Mucosa of descending colon (tissue), 3 donors: Measurements from ENCODE around the gene LIX1. TPM values are rescaled to one million over a fixed set of nuclear protein-coding genes. Genes with fewer than 3 reads are reported as not detected.
A peak's percentile ranks its signal among the peaks of the same experiment; 100 is the strongest.
"Not testable (repeated sequence)": the region's sequence is repeated elsewhere in the genome, so short reads cannot be mapped to it uniquely, and the experiment has no call there.

Experiments
- ATAC-seq: fragments of 200-7000 bp; cut with Tn5 transposase; one replicate; pipeline ENCODE4 v1.9.1; 2020; ENCODE audit warnings: mild to moderate bottlenecking, moderate library complexity
- DNase-seq, 3 donors: peaks; one replicate each; pipeline ENCODE4 v3.0.0-alpha.2; 2020
- H3K36me3 ChIP-seq: fragments of 200-600 bp; one replicate; pipeline ENCODE4 v1.8.0; 2021; ENCODE audit warnings: low read depth, mild to moderate bottlenecking
- H3K4me1 ChIP-seq: fragments of 200-600 bp; one replicate; pipeline ENCODE4 v1.8.0; 2021; ENCODE audit warnings: low read depth, mild to moderate bottlenecking
- H3K4me3 ChIP-seq: fragments of 200-600 bp; one replicate; pipeline ENCODE4 v1.8.0; 2021; ENCODE audit warnings: mild to moderate bottlenecking
- H3K9me3 ChIP-seq: fragments of 200-600 bp; one replicate; pipeline ENCODE4 v1.8.0; 2021; ENCODE audit warnings: mild to moderate bottlenecking
- intact Hi-C, 2 donors: fragments of 100-400 bp; cut with DNase I in 1 of 2; cut with micrococcal nuclease in 1 of 2; formaldehyde crosslinking; loops; one replicate each; pipeline versions ENCODE4 v1.11.0 to v1.11.1; 2022; cut with DNase I, micrococcal nuclease
- total RNA-seq, 3 donors: library from RNA; stranded (reverse); fragmentation: NEBNext Ultra II Directional in 2 of 3; extraction: Animal tissue kit (Norgen Biotek cat#: 25700) in 2 of 3; gene quantifications; one replicate each; pipeline versions ENCODE4 v1.2.1 to v1.2.4, GENCODE V29; 2021 to 2023
- TF ChIP-seq, protein P1 (sequence below): fragments of 200-600 bp; IDR thresholded peaks from one replicate; pipeline ENCODE4 v1.8.0; 2022; ENCODE audit warnings: antibody characterized with exemption, mild to moderate bottlenecking
- donor health status: DM: no; HTN: no; CAD: no; lungs with moderate emphysema.
- donor health status: DM: no; HTN: no; CAD: no.
- donor health status: DM: no; HTN: yes; CAD: no.

The LIX1 gene
- total RNA-seq, 3 donors from 2014 or later, result 1.7 TPM; not detected in 2

GRCh38 chr5:97143704-97144103, 1.3 kb upstream of the LIX1 start:
- no peaks in the 10 kb centered on the region for H3K9me3 ChIP-seq
- no peak overlapping the region for H3K4me3 ChIP-seq
- no peak for DNase-seq
- intact Hi-C loops, result no loop called here
- H3K4me1 ChIP-seq, result no peaks in the 10 kb centered on the region
- TF ChIP-seq, protein P1, sequence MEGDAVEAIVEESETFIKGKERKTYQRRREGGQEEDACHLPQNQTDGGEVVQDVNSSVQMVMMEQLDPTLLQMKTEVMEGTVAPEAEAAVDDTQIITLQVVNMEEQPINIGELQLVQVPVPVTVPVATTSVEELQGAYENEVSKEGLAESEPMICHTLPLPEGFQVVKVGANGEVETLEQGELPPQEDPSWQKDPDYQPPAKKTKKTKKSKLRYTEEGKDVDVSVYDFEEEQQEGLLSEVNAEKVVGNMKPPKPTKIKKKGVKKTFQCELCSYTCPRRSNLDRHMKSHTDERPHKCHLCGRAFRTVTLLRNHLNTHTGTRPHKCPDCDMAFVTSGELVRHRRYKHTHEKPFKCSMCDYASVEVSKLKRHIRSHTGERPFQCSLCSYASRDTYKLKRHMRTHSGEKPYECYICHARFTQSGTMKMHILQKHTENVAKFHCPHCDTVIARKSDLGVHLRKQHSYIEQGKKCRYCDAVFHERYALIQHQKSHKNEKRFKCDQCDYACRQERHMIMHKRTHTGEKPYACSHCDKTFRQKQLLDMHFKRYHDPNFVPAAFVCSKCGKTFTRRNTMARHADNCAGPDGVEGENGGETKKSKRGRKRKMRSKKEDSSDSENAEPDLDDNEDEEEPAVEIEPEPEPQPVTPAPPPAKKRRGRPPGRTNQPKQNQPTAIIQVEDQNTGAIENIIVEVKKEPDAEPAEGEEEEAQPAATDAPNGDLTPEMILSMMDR, result no peak
- no peaks in the 10 kb centered on the region for H3K36me3 ChIP-seq
- no peak for ATAC-seq

DNA sequence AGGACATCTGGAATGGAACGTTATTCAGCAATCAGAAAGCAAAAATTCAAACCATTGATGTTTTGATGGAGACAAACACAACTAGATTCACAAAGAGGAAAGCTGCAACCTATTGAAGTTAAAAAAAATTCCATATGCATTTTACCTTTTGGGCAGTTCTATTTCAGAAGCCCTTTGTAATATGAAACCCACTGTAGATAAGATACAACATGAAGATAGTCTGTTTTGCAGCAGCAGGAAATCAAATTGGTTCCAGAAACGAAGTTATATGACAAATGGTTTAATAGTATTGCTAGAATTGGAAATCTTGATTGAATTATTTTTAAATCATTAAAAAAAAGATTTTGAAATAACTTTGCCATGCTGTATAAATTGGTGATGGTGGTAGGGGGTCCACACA, 872 bp downstream of the LIX1 start:
- Histone ChIP-seq H3K36me3 (no peaks in the 10 kb centered on the region), H3K9me3 (no peaks in the 10 kb centered on the region), H3K4me3 (no peak overlapping the region), H3K4me1 (no peaks in the 10 kb centered on the region)
- ATAC-seq, result no peak
- DNase-seq, result no peak
- intact Hi-C loops, result no loop called here
- TF ChIP-seq, protein P1, result no peak

DNA sequence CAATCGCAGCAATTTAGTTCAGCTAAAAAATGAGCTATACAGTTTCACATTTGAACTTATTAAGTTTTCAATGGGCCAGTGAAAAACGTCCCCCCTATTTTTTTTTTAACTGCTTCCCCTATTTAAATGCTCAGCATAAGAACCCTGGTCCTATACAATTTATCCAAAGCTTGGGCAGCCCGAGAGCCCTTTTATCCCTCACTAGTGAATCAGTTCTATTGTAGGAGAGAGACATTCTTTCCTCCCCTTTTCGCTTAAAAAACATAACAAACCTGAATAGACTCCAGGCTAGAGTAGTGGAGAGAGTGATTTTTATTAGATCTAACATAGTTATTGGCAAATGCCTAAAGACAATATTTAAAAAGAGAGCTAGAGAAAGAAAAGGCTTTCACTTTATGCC, 1.4 kb downstream of the LIX1 start:
- no peak for DNase-seq
- H3K36me3 ChIP-seq, result no peaks in the 10 kb centered on the region

GRCh38 chr5:97140250-97140649, 2.2 kb downstream of the LIX1 start:
- H3K4me3 ChIP-seq, H3K4me1 ChIP-seq, DNase-seq, H3K9me3 ChIP-seq, H3K36me3 ChIP-seq, intact Hi-C loops: not testable (repeated sequence)
- ATAC-seq, result peak; percentile 45

More for the DNA sequence above, 1.4 kb downstream of the LIX1 start:
- intact Hi-C loops, result no loop called here
- TF ChIP-seq, protein P1, result no peak
- Histone ChIP-seq H3K4me1 (no peaks in the 10 kb centered on the region), H3K9me3 (no peaks in the 10 kb centered on the region), H3K4me3 (no peak overlapping the region)
- no peak for ATAC-seq

- intact Hi-C loops, result no loop called here
- H3K36me3 ChIP-seq, result no peaks in the 10 kb centered on the region
- ATAC-seq, result peak; percentile 31
Observed at GRCh38 chr5:97136475-97136874, 5.9 kb downstream of the LIX1 start.

DNA sequence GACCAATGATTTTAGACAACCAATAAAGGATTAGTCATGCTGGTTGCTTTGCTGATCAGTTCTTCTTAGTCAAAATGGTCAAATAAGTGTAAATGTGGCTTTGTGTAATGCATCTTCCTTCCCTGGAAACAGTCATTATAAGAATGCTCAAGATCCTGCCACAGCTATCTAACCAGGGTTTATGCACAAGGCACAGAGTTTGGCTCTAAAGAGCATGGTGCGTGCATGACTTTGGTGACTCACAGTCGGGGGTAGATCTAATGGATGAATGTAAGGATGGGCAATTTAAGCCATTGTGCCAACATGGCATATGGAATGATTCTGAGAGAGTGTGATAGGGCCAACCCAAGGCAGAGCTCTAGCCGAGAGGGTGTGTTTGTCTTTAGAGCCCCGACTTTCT, 6.5 kb downstream of the LIX1 start:
- no peaks in the 10 kb centered on the region for H3K9me3 ChIP-seq
- DNase-seq (no peak), ATAC-seq (no peak)
- H3K4me3 ChIP-seq, result no peak overlapping the region
- no peaks in the 10 kb centered on the region for H3K36me3 ChIP-seq
- H3K4me1 ChIP-seq, result no peaks in the 10 kb centered on the region
- intact Hi-C loops, result no loop called here
- TF ChIP-seq, protein P1, result no peak

More at GRCh38 chr5:97136475-97136874, 5.9 kb downstream of the LIX1 start:
- DNase-seq, result no peak
- Histone ChIP-seq H3K4me3 (no peak overlapping the region), H3K9me3 (no peaks in the 10 kb centered on the region), H3K4me1 (no peaks in the 10 kb centered on the region)
- TF ChIP-seq, protein P1, result no peak
